IMR-90 (cell line): ENCODE results near the gene CREB1. TPM values are rescaled to one million over a fixed set of nuclear protein-coding genes. Genes with fewer than 3 reads are reported as not detected.
"Not testable (repeated sequence)": the region's sequence is repeated elsewhere in the genome, so short reads cannot be mapped to it uniquely, and the experiment has no call there.

Experiments
- ATAC-seq: fragments of 200-7000 bp; cut with Tn5 transposase; 2 replicates; pipeline ENCODE4 v1.9.1; 2020; ENCODE audit warnings: low read depth, mild to moderate bottlenecking, moderate library complexity
- BruUV-seq: library from RNA; stranded (reverse); fragments of 400-500 nt; replicated peaks from 2 replicates; lab custom pipeline; 2021; lab: Mats Ljungman, UMichigan
- CTCF ChIA-PET: fragments of 300-600 bp; formaldehyde crosslinking; extraction: SDS; loops from one replicate; lab custom pipeline; 2021; ENCODE audit warnings: antibody characterized with exemption; lab: Yijun Ruan, JAX
- POLR2A ChIA-PET: fragments of 300-600 bp; sonication (Branson Sonifier 250); formaldehyde crosslinking; loops from one replicate; lab custom pipeline; 2022; ENCODE audit warnings: antibody characterized with exemption; ENCODE audit not compliant: unreplicated experiment; lab: Charles Lee
- DNase-seq: peaks from one replicate; pipeline ENCODE4 v3.0.0; 2013
- H2AFZ ChIP-seq: replicated peaks from 2 replicates; pipeline ENCODE3; 2013; ENCODE audit warnings: low read length, mild to moderate bottlenecking; ENCODE audit not compliant: poor library complexity
- H2AK5ac ChIP-seq: 2 replicates; pipeline ENCODE4 v1.6.1; 2013; ENCODE audit warnings: low read depth, low read length, inconsistent platforms
- H2AK9ac ChIP-seq: replicated peaks from 2 replicates; pipeline ENCODE3; 2013; ENCODE audit warnings: mild to moderate bottlenecking, low read depth, low read length, moderate library complexity; ENCODE audit not compliant: poor library complexity
- H2BK120ac ChIP-seq: 2 replicates; pipeline ENCODE4 v1.6.1; 2013; ENCODE audit warnings: low read depth, low read length, inconsistent platforms
- H2BK15ac ChIP-seq: 3 replicates; pipeline ENCODE4 v1.6.1; 2013; ENCODE audit warnings: low read depth, low read length, inconsistent platforms
- H2BK20ac ChIP-seq: 2 replicates; pipeline ENCODE4 v1.6.1; 2013; ENCODE audit warnings: low read depth, mild to moderate bottlenecking, inconsistent platforms, low read length, moderate library complexity
- H2BK5ac ChIP-seq: 2 replicates; pipeline ENCODE4 v1.6.1; 2013; ENCODE audit warnings: mild to moderate bottlenecking, low read depth, low read length, inconsistent platforms; ENCODE audit not compliant: poor library complexity, severe bottlenecking
- H3K14ac ChIP-seq: replicated peaks from 2 replicates; pipeline ENCODE4 v1.6.1; 2013; ENCODE audit warnings: low read depth, low read length, inconsistent platforms
- H3K18ac ChIP-seq: 2 replicates; pipeline ENCODE4 v1.6.1; 2013; ENCODE audit warnings: low read depth, low read length, control low read depth
- H3K23ac ChIP-seq: 2 replicates; pipeline ENCODE4 v1.6.1; 2013; ENCODE audit warnings: low read depth, low read length, inconsistent platforms
- H3K27ac ChIP-seq: 2 replicates; pipeline ENCODE4 v1.5.1; 2013; ENCODE audit warnings: mild to moderate bottlenecking, control low read depth, low read length; ENCODE audit not compliant: insufficient read depth
- H3K27me3 ChIP-seq: 2 replicates; pipeline ENCODE4 v1.6.1; 2013; ENCODE audit warnings: low read length; ENCODE audit not compliant: control insufficient read depth, insufficient read depth
- H3K36me3 ChIP-seq: 2 replicates; pipeline ENCODE4 v1.6.1; 2013; ENCODE audit warnings: low read length, mixed read lengths; ENCODE audit not compliant: control insufficient read depth, insufficient read depth
- H3K4ac ChIP-seq: 2 replicates; pipeline ENCODE4 v1.6.1; 2013; ENCODE audit warnings: low read depth, low read length, inconsistent platforms
- H3K4me1 ChIP-seq: 2 replicates; pipeline ENCODE4 v1.6.1; 2013; ENCODE audit warnings: low read length, mixed read lengths; ENCODE audit not compliant: control insufficient read depth, insufficient read depth
- H3K4me2 ChIP-seq: 2 replicates; pipeline ENCODE4 v1.6.1; 2013; ENCODE audit warnings: low read depth, mild to moderate bottlenecking, control low read depth, low read length, moderate library complexity
- H3K4me3 ChIP-seq: 2 replicates; pipeline ENCODE4 v1.5.1; 2013; ENCODE audit warnings: low read depth, mild to moderate bottlenecking, control low read depth, low read length, moderate library complexity; ENCODE audit not compliant: insufficient read depth
- H3K56ac ChIP-seq: 2 replicates; pipeline ENCODE4 v1.6.1; 2013; ENCODE audit warnings: low read length, inconsistent platforms; ENCODE audit not compliant: insufficient read depth; ENCODE audit errors: extremely low read depth
- H3K79me1 ChIP-seq, 2 experiments: 2 replicates each; pipeline ENCODE4 v1.6.1; 2013; ENCODE audit warnings: low read length in 2 of 2, inconsistent platforms in 1 of 2, low read depth in 1 of 2
- H3K9ac ChIP-seq: 2 replicates; pipeline ENCODE4 v1.6.1; 2013; ENCODE audit warnings: low read depth, low read length, control low read depth
- H3K9me1 ChIP-seq: 2 replicates; pipeline ENCODE4 v1.6.1; 2013; ENCODE audit warnings: low read length, inconsistent platforms; ENCODE audit not compliant: insufficient read depth
- H3K9me3 ChIP-seq: 2 replicates; pipeline ENCODE4 v1.6.1; 2013; ENCODE audit warnings: low read length; ENCODE audit not compliant: control insufficient read depth, insufficient read depth
- H4K20me1 ChIP-seq: 2 replicates; pipeline ENCODE4 v1.6.1; 2013; ENCODE audit warnings: low read length, inconsistent platforms; ENCODE audit not compliant: insufficient read depth
- H4K5ac ChIP-seq: 2 replicates; pipeline ENCODE4 v1.6.1; 2013; ENCODE audit warnings: mild to moderate bottlenecking, low read depth, low read length, control low read depth
- H4K8ac ChIP-seq, 2 experiments: 2 replicates each; pipeline ENCODE4 v1.6.1; 2013; ENCODE audit warnings: low read depth in 2 of 2, low read length in 2 of 2, control low read depth in 1 of 2, inconsistent platforms in 1 of 2
- H4K91ac ChIP-seq: 2 replicates; pipeline ENCODE4 v1.6.1; 2013; ENCODE audit warnings: low read depth, low read length, inconsistent platforms; ENCODE audit not compliant: insufficient read depth
- MAFK ChIP-seq: IDR thresholded peaks from 2 replicates; pipeline ENCODE4 v1.6.1; 2012; ENCODE audit warnings: low read depth, low read length, improper control_type of control experiment
- RFX5 ChIP-seq: IDR thresholded peaks from 2 replicates; pipeline ENCODE4 v1.8.0; 2012; ENCODE audit warnings: low read depth, mild to moderate bottlenecking, low read length, moderate library complexity
- WGBS, 2 experiments: methylation state at CpG; one replicate each; pipeline versions ENCODE4 v1.1.5 to v1.1.7; 2013; ENCODE audit warnings: missing lambda C conversion rate in 2 of 2; ENCODE audit not compliant: insufficient read length in 1 of 2; ENCODE audit errors: extremely low coverage in 2 of 2; 5-methylcytosine and 5-hydroxymethylcytosine counted together
- dilution Hi-C: fragments of 300-500 bp; cut with HindIII; formaldehyde crosslinking; loops from one replicate; pipeline ENCODE4 v1.14.3; 2018; ENCODE audit warnings: low sequenced_read_pairs; ENCODE audit not compliant: unreplicated experiment
- in situ Hi-C: fragments of 300-500 bp; cut with MboI; formaldehyde crosslinking; loops from 3 replicates; pipeline ENCODE4 v1.14.3; 2019; ENCODE audit warnings: low sequenced_read_pairs, inconsistent platforms, mixed read lengths
- intact Hi-C: fragments of 100-400 bp; cut with micrococcal nuclease; formaldehyde crosslinking; loops from 2 replicates; pipeline ENCODE4 v1.10.0; 2022
- polyA plus RNA-seq, 3 experiments: library from polyadenylated mRNA; depleted of rRNA; stranded (reverse); fragments of >200 nt; gene quantifications; 2 replicates each; pipeline ENCODE4 v1.2.3, GENCODE V29; 2012; ENCODE audit warnings: low replicate concordance in 1 of 3
- total RNA-seq: library from RNA; depleted of rRNA; stranded (reverse); fragments of >200 nt; gene quantifications from 2 replicates; pipeline ENCODE4 v1.2.3, GENCODE V29; 2012

Gene CREB1
- total and polyA plus RNA-seq, 2 of the 4 experiments (the other 2 are of a cell fraction) = 22.4 to 94.5 TPM

GRCh38 chr2:207635468-207636200, 105.9 kb downstream of the CREB1 start (continued):
- TF ChIP-seq RFX5 (no peak), MAFK (no peak)

GRCh38 chr2:207639288-207639687, 109.5 kb downstream of the CREB1 start:
- H3K79me1 ChIP-seq, H3K56ac ChIP-seq, H2BK5ac ChIP-seq, H4K20me1 ChIP-seq, H4K8ac ChIP-seq, H2BK15ac ChIP-seq, H3K4ac ChIP-seq, H3K4me1 ChIP-seq, H4K91ac ChIP-seq, H3K4me3 ChIP-seq, H4K5ac ChIP-seq, dilution Hi-C loops, H3K27me3 ChIP-seq, H3K9ac ChIP-seq, H3K9me3 ChIP-seq, CTCF ChIA-PET, H3K36me3 ChIP-seq, H2AK9ac ChIP-seq, H3K18ac ChIP-seq, H3K23ac ChIP-seq, H3K4me2 ChIP-seq, POLR2A ChIA-PET, H2BK120ac ChIP-seq, H3K9me1 ChIP-seq, H3K14ac ChIP-seq, H2BK20ac ChIP-seq, H2AK5ac ChIP-seq, intact Hi-C loops, ATAC-seq, DNase-seq, BruUV-seq, H3K27ac ChIP-seq, H2AFZ ChIP-seq: not testable (repeated sequence)
- no CpG with 5 or more reads among the region's 3 CpGs for WGBS, 2 experiments
- in situ Hi-C loops = loop anchor here (25.0 kb wide), 1 partner anchor 423 kb away; no protein-coding TSS in a partner anchor
